ENCODE measurements around the gene CDK7.

DNA sequence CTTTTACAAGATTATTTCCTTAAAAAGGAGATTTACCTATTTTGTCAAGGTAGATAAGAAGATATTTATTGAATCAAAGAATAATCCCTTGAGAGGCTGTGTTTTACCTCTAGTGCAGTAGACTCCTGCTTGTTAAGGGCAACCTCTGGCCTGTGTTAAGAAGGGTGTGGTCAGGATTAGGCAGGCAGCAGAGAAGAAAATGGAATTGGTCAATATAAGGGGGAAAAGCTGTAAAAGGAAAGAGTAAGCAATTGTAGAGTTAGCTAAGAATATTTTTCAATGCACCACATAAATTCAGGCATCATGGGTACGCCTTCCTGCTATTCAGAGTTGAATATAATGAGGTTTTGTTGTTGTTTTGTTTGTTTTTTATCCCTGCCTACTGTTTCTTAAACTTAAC is 91.7 kb downstream of the CDK7 start:
- TF ChIP-seq, protein P1, sequence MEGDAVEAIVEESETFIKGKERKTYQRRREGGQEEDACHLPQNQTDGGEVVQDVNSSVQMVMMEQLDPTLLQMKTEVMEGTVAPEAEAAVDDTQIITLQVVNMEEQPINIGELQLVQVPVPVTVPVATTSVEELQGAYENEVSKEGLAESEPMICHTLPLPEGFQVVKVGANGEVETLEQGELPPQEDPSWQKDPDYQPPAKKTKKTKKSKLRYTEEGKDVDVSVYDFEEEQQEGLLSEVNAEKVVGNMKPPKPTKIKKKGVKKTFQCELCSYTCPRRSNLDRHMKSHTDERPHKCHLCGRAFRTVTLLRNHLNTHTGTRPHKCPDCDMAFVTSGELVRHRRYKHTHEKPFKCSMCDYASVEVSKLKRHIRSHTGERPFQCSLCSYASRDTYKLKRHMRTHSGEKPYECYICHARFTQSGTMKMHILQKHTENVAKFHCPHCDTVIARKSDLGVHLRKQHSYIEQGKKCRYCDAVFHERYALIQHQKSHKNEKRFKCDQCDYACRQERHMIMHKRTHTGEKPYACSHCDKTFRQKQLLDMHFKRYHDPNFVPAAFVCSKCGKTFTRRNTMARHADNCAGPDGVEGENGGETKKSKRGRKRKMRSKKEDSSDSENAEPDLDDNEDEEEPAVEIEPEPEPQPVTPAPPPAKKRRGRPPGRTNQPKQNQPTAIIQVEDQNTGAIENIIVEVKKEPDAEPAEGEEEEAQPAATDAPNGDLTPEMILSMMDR (IDR thresholded peaks at IDR 0.05; ENCODE audit: low read length): no peak
- TF ChIP-seq EZH2 (optimal IDR thresholded peaks at IDR 0.05; ENCODE audit: low read depth, low read length) (no peak), EZH2phosphoT487 (IDR thresholded peaks at IDR 0.05; ENCODE audit: low read length) (no peak)
